ENCODE data around the gene USH2A. TPM values are rescaled to one million over a fixed set of nuclear protein-coding genes. Genes with fewer than 3 reads are reported as not detected.

The USH2A gene
- total RNA-seq, 1 donor from 2014 or later = 0.02 TPM

DNA sequence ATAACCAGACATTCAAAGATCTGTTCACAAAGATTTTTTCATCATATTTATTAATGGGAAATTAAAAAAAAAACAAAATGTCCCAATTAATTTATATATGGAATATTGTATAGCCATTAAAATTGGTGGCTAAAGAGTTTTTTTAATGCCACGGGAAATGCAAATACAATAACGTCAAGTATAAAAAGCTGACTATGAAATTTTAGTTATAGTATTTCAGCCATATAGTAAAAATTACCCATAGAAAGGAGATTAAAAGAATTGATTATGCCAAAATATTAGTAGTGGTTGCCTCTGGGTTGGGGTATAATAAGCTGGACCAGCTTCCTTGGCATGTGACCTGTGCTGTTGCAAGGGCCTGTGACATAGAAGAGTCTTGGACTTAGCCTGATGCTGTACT, 777.4 kb downstream of the USH2A start:
- no peaks in the 10 kb centered on the region for H3K79me2 ChIP-seq (ENCODE audit: insufficient read depth, low read length)
- H3K27ac ChIP-seq (ENCODE audit: low read depth, low read length) = no peak overlapping the region
- no peaks in the 10 kb centered on the region for H3K36me3 ChIP-seq (ENCODE audit: insufficient read depth, low read length)
- H3K36me3 Mint-ChIP-seq (ENCODE audit: low read depth, unreplicated experiment) = no peaks in the 10 kb centered on the region
- H3K27ac Mint-ChIP-seq (ENCODE audit: unreplicated experiment) = no peak overlapping the region
- no peaks in the 10 kb centered on the region for H3K9me3 Mint-ChIP-seq (ENCODE audit: unreplicated experiment)
- H3K9me3 ChIP-seq (ENCODE audit: insufficient read depth, low read depth, low read length) = no peaks in the 10 kb centered on the region
- TF ChIP-seq, protein P1, sequence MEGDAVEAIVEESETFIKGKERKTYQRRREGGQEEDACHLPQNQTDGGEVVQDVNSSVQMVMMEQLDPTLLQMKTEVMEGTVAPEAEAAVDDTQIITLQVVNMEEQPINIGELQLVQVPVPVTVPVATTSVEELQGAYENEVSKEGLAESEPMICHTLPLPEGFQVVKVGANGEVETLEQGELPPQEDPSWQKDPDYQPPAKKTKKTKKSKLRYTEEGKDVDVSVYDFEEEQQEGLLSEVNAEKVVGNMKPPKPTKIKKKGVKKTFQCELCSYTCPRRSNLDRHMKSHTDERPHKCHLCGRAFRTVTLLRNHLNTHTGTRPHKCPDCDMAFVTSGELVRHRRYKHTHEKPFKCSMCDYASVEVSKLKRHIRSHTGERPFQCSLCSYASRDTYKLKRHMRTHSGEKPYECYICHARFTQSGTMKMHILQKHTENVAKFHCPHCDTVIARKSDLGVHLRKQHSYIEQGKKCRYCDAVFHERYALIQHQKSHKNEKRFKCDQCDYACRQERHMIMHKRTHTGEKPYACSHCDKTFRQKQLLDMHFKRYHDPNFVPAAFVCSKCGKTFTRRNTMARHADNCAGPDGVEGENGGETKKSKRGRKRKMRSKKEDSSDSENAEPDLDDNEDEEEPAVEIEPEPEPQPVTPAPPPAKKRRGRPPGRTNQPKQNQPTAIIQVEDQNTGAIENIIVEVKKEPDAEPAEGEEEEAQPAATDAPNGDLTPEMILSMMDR (IDR thresholded peaks at IDR 0.05; ENCODE audit: insufficient read depth, low read depth, low read length) = no peak
- no peak for TF ChIP-seq EZH2 (IDR thresholded peaks at IDR 0.05; ENCODE audit: insufficient read depth, low read length)
- no peak overlapping the region for H2AFZ ChIP-seq (ENCODE audit: low read depth, low read length)
- no peak for FAIRE-seq
- no peaks in the 10 kb centered on the region for H3K27me3 Mint-ChIP-seq (ENCODE audit: low read depth, unreplicated experiment)
- H3K27me3 ChIP-seq (ENCODE audit: insufficient read depth, low read length) = no peaks in the 10 kb centered on the region
- H3K4me3 Mint-ChIP-seq (ENCODE audit: unreplicated experiment) = no peak overlapping the region
- no peaks in the 10 kb centered on the region for H4K20me1 ChIP-seq (ENCODE audit: insufficient read depth, low read length)
- no peak overlapping the region for H3K4me2 ChIP-seq (ENCODE audit: low read length)
- no peaks in the 10 kb centered on the region for H3K4me1 ChIP-seq (ENCODE audit: insufficient read depth, low read length)
- H3K9ac ChIP-seq (ENCODE audit: low read length) = no peak overlapping the region
- no peak overlapping the region for H3K4me3 ChIP-seq (ENCODE audit: insufficient read depth, low read depth, low read length)
- H3K4me1 Mint-ChIP-seq (ENCODE audit: low read depth, unreplicated experiment) = no peaks in the 10 kb centered on the region
- no peak for DNase-seq (ENCODE audit: low read depth)

DNA sequence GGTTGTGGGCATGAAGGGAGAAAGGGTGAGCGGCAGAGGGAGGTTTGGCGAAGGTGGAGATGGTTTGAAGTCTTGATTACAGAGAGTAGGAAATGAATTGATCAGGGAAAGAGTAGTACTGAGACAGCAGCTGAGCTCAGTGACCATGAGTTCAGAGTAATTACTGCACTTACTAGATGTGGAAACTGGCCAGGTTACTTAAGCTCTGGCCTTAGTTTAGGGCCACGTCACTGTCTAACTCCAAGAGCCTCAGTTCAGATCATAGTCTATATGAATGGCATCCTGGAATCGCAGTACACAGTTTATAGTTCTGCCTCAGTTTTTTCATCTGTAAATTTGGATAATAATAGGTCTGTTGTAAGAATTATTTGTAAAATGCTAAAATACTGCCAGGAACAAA, 778.1 kb downstream of the USH2A start:
- H3K27me3 ChIP-seq (ENCODE audit: insufficient read depth, low read length) = no peaks in the 10 kb centered on the region
- no peaks in the 10 kb centered on the region for H3K4me1 ChIP-seq (ENCODE audit: insufficient read depth, low read length)
- H3K36me3 ChIP-seq (ENCODE audit: insufficient read depth, low read length) = no peaks in the 10 kb centered on the region
- no peaks in the 10 kb centered on the region for H3K79me2 ChIP-seq (ENCODE audit: insufficient read depth, low read length)
- no peak overlapping the region for H3K4me2 ChIP-seq (ENCODE audit: low read length)
- FAIRE-seq = no peak
- H3K9me3 ChIP-seq (ENCODE audit: insufficient read depth, low read depth, low read length) = no peaks in the 10 kb centered on the region
- H3K27ac Mint-ChIP-seq (ENCODE audit: unreplicated experiment) = no peak overlapping the region
- no peak overlapping the region for H3K4me3 Mint-ChIP-seq (ENCODE audit: unreplicated experiment)
- no peaks in the 10 kb centered on the region for H3K4me1 Mint-ChIP-seq (ENCODE audit: low read depth, unreplicated experiment)
- TF ChIP-seq, protein P1 (IDR thresholded peaks at IDR 0.05; ENCODE audit: insufficient read depth, low read depth, low read length) = no peak
- TF ChIP-seq EZH2 (IDR thresholded peaks at IDR 0.05; ENCODE audit: insufficient read depth, low read length) = no peak
- no peaks in the 10 kb centered on the region for H3K9me3 Mint-ChIP-seq (ENCODE audit: unreplicated experiment)
- no peaks in the 10 kb centered on the region for H3K36me3 Mint-ChIP-seq (ENCODE audit: low read depth, unreplicated experiment)
- H2AFZ ChIP-seq (ENCODE audit: low read depth, low read length) = no peak overlapping the region
- no peaks in the 10 kb centered on the region for H3K27me3 Mint-ChIP-seq (ENCODE audit: low read depth, unreplicated experiment)
- no peak for DNase-seq (ENCODE audit: low read depth)
- H4K20me1 ChIP-seq (ENCODE audit: insufficient read depth, low read length) = no peaks in the 10 kb centered on the region
- H3K4me3 ChIP-seq (ENCODE audit: insufficient read depth, low read depth, low read length) = no peak overlapping the region
- no peak overlapping the region for H3K27ac ChIP-seq (ENCODE audit: low read depth, low read length)
- H3K9ac ChIP-seq (ENCODE audit: low read length) = no peak overlapping the region

DNA sequence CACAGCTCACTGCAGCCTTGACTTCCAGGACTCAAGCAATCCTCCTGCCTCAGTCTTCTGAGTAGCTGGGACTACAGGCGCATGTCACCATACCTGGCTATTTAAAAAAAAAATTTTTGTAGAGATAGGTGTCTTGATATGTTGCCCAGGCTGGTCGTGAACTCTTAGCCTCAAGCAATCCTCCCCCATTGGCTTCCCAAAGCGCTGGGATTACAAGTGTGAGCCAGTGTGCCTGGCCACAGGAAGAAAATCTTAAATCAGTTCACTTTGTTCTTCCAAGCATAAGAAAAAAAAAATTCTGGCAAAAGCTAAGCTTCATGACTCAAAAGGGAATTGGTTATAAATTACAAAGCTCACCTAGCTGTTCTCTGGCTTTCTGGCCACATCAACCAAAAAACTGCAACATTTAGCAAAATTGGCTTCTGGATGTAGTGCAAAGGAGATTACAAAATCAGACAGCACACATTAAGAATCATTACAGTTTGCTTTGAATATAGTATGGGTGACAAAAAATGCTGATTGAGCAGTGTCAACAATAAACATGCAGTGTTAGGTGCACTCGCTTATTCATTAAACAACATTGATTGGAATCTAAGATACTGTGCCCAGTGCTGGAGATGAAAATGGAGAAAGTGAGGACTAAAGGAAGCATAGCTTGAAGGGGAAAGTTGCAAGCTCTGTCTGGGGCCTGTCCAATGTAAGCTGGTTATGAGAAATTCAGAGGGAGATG, 779.5 kb downstream of the USH2A start:
- Mint-ChIP-seq H3K27ac (ENCODE audit: unreplicated experiment) (no peak overlapping the region), H3K9me3 (ENCODE audit: unreplicated experiment) (no peaks in the 10 kb centered on the region), H3K36me3 (ENCODE audit: low read depth, unreplicated experiment) (no peaks in the 10 kb centered on the region), H3K4me3 (ENCODE audit: unreplicated experiment) (no peak overlapping the region), H3K4me1 (ENCODE audit: low read depth, unreplicated experiment) (no peaks in the 10 kb centered on the region), H3K27me3 (ENCODE audit: low read depth, unreplicated experiment) (no peaks in the 10 kb centered on the region)
- no peaks in the 10 kb centered on the region for H3K27me3 ChIP-seq (ENCODE audit: insufficient read depth, low read length)
- no peak overlapping the region for H3K4me2 ChIP-seq (ENCODE audit: low read length)
- H3K9ac ChIP-seq (ENCODE audit: low read length) = no peak overlapping the region
- no peak overlapping the region for H3K4me3 ChIP-seq (ENCODE audit: insufficient read depth, low read depth, low read length)
- H3K4me1 ChIP-seq (ENCODE audit: insufficient read depth, low read length) = no peaks in the 10 kb centered on the region
- H3K36me3 ChIP-seq (ENCODE audit: insufficient read depth, low read length) = no peaks in the 10 kb centered on the region
- no peak overlapping the region for H2AFZ ChIP-seq (ENCODE audit: low read depth, low read length)
- H3K27ac ChIP-seq (ENCODE audit: low read depth, low read length) = no peak overlapping the region
- no peaks in the 10 kb centered on the region for H3K79me2 ChIP-seq (ENCODE audit: insufficient read depth, low read length)
- FAIRE-seq (no peak), DNase-seq (ENCODE audit: low read depth) (peak; percentile 22)
- no peaks in the 10 kb centered on the region for H4K20me1 ChIP-seq (ENCODE audit: insufficient read depth, low read length)
- no peaks in the 10 kb centered on the region for H3K9me3 ChIP-seq (ENCODE audit: insufficient read depth, low read depth, low read length)
- TF ChIP-seq EZH2 (IDR thresholded peaks at IDR 0.05; ENCODE audit: insufficient read depth, low read length) = no peak
- TF ChIP-seq, protein P1 (IDR thresholded peaks at IDR 0.05; ENCODE audit: insufficient read depth, low read depth, low read length) = no peak
